D721Med (cell line): ENCODE measurements around the gene OAT.

ENCODE experiments used
- DNase-seq: peaks from one replicate; pipeline ENCODE4 v3.0.0; 2011; ENCODE audit warnings: low spot score; ENCODE audit not compliant: insufficient read length
- FAIRE-seq: peaks from 2 replicates; lab custom pipeline; 2011; peaks lifted over from hg19 to GRCh38; lab: Jason Lieb, UNC
- TF ChIP-seq, protein P1 (sequence below): IDR thresholded peaks from 2 replicates; pipeline ENCODE4 v1.5.1; 2012; ENCODE audit warnings: mild to moderate bottlenecking, control low read depth; ENCODE audit not compliant: insufficient read depth; ENCODE audit errors: missing control alignments

The OAT gene

DNA sequence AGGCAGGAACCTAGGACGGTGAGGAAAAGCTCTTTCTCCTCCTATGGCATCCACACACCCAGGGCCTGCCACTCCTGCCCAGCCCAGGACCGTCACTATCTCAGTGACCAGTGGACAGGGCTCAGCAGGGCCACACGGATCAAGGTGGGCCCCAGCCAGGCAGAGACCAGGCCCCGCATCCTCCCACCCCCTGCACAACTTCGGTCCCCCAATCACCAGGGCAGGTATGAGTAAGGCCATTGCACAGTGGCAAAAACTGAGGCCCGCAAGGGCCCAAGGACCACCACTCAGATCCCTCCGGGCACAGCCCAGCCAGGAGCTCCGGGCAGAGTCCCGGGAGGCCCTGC, 30.3 kb downstream of the OAT start:
- no peak for DNase-seq
- no peak for FAIRE-seq
- TF ChIP-seq, protein P1, sequence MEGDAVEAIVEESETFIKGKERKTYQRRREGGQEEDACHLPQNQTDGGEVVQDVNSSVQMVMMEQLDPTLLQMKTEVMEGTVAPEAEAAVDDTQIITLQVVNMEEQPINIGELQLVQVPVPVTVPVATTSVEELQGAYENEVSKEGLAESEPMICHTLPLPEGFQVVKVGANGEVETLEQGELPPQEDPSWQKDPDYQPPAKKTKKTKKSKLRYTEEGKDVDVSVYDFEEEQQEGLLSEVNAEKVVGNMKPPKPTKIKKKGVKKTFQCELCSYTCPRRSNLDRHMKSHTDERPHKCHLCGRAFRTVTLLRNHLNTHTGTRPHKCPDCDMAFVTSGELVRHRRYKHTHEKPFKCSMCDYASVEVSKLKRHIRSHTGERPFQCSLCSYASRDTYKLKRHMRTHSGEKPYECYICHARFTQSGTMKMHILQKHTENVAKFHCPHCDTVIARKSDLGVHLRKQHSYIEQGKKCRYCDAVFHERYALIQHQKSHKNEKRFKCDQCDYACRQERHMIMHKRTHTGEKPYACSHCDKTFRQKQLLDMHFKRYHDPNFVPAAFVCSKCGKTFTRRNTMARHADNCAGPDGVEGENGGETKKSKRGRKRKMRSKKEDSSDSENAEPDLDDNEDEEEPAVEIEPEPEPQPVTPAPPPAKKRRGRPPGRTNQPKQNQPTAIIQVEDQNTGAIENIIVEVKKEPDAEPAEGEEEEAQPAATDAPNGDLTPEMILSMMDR = no peak

DNA sequence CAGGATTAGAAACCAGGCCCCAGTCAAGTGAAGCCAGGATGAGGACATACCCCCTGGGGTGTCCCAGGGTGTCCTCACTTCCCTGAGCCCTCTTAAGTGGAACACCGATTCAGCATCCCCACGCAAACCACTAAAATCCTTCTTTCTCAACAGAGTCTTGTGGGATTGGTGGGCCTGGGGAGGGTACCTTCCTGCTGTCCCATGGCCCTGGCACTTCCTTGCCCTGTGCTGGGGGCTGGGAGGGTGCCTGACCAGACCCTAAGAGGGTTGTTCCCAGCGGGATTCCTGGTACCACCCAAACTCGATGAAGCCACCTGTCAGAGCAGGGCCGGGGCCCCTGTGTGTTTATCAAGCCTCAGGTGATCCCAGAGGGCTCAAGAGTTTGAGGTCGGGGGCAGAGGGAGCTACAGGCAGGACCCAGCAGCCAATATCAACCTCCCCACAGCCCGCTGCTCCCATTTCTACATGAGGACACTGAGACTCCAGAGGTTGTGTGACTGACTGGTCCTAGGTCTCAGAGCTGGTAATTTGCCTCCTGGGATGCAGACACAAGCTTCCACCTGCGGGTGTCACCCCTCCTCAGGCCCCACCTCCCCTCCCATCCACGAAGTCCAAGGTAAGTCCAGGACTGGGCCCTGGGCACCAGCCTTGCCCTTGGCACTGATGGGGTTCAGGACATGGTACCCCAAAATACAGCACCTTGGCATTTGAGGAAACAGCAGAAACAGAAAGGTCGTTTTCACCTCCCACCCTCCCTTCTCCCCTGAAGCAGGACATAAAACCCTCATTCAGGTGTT, 31.4 kb downstream of the OAT start:
- DNase-seq (no peak), FAIRE-seq (no peak)
- TF ChIP-seq, protein P1 = no peak

DNA sequence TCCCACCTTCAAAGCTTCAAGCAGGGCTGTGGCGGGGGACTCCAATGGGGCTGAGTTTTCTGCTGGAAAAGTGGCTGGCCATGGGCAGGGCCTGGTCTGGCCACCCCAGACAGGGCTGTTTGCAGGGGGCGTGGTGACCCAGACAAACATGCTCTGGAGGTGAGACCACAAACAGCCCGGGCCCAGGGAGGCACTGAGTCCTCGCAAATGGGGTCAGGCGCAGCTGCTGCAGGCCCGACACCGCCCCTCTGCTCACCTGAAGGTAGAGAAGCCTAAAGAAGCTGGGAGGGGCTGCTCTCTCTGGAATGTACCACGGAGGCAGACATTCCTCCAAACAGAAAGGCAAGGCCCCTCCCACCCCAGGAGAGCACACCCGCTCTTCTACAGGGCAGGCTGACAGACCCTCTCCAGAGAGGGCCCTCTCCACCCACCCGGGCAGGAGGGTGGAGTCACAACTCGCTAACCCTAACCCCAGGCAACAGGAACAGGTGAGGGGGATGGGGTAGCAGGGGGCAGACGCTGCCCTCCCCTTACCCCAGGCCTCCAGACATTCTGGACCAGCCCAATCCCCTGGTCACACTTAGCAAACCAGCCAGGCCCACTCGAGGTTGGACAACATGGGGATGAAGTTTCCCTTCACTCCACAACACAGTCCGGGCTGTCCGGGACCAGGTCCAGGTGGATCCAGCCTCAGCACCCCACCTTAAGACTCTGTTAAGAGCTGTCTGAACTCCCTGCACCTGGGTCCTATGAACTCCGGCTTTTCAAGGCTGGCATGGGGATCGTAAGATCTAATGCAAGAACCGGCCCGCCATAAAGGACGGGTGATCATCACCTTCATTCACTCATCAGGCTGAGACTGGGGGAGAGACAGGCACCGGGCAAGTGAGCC, 32.3 kb downstream of the OAT start:
- TF ChIP-seq, protein P1 = no peak
- no peak for DNase-seq
- no peak for FAIRE-seq

DNA sequence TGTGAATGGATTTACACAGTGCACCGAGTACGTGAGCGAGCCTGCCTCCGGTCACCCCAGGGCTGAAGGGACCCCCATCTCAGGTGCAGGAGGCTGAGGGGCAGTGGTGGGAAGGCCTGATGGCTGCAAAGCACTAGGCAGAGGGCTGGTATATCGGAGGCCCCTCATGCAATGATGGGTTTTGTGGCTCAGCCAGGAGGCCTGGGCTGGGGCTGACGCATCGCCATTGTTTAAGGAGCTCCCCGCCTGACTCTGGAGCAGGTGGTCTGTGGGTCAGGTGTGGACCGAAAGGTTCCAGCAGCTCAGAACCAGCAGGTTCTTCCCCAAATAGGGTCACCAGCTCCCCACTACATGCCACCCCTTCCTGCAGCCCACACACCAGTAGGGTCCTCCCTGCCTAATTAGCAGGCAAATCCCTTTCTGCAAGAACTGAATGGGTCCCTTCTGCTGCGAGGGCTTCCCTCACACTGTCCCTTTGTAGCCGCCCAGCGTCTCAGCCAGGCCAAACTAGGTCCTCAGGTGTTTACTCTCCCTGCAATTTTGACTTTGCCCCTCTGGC, 33.0 kb downstream of the OAT start:
- DNase-seq (no peak), FAIRE-seq (no peak)
- TF ChIP-seq, protein P1 = no peak

DNA sequence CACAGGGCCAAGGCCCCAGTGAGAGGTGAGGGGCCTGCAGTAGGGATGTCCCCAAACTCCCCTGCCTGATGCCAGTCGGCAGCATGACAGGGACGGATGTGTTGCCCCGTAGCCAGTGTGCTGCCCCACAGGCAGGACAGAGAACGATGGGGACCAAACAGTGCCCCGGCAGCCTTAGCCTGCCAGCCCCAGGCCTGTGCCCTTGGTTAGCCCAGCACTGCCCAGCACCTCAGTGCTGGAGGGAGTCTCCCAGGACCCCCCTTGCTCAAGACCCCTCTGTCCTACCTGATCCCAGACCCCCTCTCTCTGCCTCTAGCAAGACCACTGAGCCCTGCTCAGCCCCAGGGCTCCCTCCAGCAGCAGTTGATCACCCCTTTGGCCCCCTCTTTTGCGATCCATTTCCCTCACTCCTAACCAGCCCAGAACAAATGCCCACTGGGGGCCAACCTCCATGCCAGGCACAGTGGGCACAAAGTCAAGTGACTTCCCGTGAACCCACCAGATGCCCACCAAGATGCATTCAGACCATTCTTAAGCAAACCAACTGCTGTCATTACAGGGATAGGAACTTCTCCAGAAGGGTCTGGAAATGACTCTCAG, 34.0 kb downstream of the OAT start:
- TF ChIP-seq, protein P1 = no peak
- FAIRE-seq (no peak), DNase-seq (no peak)

DNA sequence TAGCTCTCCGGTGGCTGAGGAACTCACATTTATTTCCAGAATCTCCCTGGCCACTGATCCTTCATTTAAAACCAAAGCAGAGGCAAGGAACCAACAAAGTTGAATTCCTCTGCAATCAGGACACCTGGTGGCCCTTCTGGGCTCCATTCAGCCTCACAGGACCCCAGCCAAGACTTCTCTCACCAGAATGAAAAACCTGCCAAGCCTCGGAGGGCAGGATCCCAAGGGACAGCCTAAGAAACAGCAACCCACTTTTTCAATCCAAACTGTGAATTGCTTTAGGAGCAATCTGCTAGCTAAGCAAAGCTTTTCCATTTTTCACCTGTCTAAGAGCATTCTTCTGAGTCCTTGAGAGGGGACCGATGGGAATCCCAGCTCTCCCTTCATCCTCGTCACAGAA, 34.6 kb downstream of the OAT start:
- FAIRE-seq = no peak
- TF ChIP-seq, protein P1 = no peak
- no peak for DNase-seq
